Stimulated activated CD4-positive, alpha-beta T cell treated with anti-CD3 and anti-CD28 coated beads, Interleukin-1b, Interleukin-23, amount 100 ng/mL, for 48 hours (primary cell): ENCODE data around the gene IL33.

Experiments
- DNase-seq: peaks from one replicate; pipeline ENCODE4 v3.0.0-alpha.2; 2020

The IL33 gene

DNA sequence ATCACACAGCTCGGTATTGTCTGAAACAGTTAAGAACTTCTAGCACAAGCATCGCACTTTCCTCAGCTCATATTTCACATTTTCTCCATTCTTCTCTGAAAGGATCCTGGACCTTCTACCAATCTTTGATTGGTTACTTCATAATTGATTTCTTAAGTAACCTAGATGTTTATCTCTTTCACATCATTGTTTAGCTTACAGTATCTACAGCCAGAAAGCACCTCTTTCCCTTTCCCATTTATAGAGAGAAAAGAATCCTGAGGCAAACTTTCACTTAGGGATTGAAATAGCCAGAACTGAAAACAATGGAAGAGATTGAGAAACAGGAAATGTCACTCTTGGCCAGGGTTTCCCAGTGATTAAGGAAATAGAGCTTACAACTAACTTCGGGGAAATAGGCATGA lies 2.5 kb downstream of the IL33 start:
- DNase-seq: no peak

DNA sequence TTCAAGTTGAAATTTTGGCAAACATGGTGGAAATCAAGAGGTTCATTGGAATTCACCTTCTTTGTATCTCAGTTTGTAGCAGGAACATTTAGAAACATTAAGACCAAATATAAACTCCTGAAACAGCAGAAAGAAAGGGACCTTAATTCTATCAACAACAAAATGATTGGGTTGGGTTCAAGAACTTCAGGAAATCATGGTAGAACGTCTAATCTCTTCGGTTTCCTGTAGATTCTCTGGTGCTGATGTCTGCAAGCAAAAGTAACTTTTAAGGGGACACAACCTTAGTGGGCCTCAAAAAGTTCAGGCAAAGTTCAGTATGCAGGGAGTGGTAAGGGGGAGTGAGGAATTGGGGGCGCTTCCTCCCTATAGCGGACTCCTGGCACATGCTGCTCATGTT lies 3.4 kb downstream of the IL33 start:
- DNase-seq: no peak

DNA sequence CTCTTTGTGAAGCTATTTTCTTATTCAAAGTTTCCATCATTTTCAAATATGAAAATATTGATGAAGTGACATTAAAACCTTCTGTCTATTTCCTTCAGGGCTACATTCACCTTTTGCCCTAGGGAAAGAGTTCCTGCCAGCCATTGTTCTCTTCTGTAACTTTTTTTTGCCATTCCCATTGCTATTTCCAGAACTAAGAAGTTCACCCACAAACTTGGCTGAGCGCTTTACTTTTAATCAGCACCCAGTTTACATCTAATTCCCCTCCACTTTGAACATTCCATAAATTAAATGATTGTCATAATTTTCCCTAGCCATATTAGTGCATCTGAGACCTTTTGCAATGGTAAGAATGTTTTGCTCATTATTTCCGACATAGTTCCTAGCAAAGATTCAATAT lies 4.4 kb downstream of the IL33 start:
- no peak for DNase-seq

DNA sequence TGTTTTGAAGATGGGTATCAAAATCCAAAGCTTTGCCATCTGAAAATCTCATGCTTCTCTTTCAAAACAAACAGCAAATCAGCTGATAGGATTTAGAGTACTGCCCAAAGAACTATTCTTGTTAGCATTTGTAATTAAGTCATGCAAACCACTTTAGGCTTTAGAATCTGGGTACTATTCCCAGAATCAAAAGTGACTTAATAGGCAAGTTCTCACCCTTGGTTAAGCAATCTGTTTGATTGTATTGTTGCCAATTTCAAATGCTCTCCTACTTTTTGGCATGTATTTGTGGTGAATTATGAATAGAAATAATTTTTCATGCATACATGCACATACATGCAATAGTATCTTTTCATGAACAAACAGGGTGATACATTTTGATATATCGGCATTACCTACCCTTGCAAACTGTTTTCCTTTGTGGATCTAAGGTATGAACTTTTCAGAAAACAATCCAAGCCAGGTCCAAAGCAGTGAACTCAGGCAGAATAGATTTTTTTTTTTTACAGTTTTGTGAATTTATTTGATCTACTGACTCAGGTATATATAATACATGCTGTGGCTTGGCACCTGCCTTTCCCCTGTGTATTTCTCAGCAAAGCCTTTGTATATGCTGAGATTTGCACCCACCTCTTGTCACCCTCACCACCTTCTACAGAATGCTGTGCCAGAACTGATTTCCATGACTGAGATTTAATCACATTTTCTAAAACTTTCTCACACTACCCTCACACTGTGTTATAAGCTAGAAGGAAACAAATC lies 9.0 kb downstream of the IL33 start:
- DNase-seq: no peak

DNA sequence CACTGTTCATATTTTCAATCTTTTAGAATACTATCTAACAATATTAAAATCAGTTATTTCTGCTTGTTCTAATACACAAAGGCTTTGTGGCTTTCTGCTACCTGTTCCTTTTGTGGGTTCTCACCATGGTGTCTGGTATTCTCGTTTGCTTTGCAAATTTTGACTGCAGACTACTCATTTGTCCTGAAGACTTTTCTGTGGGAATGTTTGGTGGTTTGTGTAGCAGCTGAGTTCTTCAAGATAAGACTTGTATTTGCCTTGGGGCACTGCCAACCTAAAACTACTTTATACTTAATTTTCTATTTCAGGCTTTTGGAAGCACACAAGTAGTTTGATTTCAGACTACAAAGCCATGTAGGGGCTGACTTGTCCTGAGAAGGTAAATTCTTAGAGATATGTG lies 11.1 kb downstream of the IL33 start:
- no peak for DNase-seq

DNA sequence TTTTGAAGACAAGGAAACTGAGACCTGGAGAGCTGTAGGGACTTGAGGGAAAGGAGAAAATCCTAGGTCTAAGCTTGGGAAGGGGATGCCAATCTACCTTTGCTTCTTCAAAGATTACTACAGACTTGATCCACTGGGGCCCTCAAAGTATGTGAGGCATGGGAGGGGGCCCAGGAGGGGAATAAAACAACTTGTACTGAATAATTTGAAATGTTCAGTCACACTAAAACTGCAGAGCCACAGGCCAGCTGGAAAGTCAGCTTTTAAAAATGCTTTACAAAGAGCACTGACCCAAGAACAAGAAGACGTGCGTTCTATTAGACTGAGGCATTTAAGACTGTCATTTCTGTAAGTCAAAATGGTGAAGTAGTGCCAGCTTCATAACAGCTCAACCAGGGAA lies 13.6 kb downstream of the IL33 start:
- DNase-seq: no peak

DNA sequence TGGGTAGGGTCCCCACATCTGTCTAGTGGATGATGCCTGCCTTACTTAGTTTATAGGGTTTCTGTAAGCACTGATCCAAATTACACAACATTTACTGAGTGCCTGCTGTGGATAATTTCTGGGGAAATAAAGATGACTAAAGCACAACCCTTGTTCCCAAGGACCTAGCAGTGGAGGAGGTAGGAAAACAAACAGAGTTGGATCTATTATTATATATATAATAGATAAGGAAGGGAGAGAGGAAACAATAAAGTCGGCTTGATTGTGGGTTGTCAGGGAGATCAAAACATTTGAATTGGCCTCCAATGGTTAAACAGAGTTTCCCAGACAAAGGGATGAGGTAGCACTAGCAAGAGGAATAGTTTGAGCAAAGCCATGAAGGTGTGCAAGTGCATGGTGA lies 14.0 kb downstream of the IL33 start:
- no peak for DNase-seq

DNA sequence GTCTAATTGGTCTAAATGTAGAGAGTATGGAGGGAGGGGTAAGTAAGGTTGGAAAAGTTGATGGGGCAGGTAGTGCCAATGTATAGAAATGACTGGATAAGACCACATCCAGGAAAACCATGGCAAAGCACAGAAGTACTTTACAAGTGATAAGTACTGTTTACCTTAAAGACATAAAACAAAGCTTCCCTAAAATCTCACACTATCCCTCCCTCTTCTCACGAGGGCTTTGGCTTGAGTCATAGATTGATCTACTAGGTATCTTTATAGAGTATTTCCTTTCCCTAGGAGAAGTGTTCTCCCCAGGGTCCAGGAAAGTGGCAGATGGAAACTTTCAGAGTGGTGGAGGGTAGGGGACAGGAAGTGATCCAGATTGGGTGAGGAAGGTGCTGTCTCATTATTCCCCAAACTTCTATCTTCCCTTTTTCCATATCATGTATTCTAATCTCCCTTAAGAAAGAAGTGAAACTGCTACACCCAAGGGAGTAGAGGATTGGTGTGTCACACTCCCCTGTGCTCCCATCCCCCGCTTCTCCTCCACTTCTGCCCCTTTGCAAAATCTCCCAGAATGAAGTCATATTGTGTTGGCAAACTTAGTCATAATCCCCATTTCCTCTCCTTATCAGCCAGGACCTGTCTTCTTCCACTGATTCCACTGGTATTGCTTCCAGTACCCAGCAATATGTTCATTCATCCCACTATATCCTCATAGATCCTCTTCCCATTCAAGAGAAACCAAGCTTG lies 14.6 kb downstream of the IL33 start:
- no peak for DNase-seq

DNA sequence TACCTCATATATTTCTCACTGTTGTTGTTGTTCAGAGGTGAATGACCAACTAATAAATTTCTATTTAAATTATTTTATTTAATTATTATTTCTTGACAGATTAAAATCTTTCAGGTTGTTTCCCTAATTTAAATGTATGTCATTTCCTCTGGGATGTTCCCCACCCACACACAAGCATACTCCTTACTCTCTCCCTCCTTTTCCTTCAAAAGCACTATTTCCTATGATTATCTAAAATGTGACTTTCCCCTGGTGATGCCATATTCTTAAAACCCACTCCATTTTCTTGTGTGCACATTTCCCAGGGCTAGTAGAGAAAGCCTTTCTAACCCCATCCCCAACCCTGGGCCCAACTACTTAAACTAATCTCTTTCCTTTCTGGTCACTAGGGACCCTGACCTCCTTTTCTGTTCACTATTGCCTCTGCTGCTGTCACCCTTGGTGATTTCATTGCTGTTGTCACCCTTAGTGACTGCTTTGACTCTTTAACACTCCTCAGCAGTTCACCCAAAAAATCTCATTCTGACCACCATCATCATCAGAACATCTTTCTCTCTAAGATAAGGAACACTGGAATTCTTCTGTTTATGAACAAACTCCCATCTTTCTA lies 16.8 kb downstream of the IL33 start:
- DNase-seq: no peak

DNA sequence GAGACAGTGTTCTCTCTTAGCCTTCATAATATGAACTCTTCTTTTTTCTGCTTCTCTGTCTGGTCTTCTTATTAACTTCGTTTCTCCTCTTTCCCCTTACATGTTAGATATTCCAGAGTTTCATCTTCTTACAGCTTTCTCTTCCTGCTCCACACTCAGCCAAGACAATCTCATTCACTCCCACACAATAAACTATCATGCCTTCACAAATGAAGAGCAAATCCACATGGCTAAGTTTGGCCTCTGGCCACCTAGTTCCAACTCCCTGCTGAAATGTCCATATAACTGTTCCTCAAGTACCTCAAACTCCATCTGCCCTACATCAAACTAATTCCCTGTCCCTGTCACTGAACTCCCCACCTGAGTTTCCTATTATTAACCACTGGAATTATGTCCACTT lies 18.4 kb downstream of the IL33 start:
- no peak for DNase-seq

DNA sequence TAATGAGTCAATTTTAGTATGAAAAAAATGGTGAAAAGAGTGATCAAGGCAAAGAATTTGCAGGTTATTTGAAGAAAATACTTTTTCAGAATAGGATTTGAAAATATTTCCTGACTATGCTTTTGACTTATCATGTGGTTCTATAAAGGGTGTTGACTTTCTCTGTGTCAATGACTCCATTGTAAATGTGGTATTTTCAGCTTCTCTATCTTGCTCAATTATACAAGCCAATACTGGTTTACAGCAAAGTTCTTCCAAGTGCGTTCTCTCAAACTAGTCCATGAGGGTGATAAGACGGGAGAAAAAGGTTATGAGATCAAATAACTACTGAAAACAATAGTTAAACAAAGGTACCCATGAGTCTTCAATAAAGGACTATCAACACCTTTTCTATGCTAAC lies 21.7 kb downstream of the IL33 start:
- DNase-seq: no peak

DNA sequence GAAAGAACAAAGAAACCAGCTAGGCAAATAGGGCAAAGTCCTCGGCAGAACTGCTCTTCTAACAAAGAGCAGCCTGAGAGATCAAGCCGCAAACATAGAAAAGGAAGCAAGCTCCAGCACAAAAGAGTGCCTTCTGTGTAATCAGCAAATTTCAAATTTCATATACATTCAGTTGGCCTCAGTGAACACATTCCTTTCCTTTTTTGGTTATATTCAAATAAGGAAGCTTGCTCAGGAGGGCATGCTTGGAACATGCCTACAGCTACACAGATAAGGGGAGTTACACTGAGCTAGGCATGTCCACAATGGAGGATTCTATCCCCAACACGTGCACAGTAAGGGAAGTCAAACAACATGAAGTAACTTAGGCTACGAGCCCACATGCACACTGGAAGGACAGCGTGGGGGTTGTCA lies 23.4 kb downstream of the IL33 start:
- DNase-seq: no peak

DNA sequence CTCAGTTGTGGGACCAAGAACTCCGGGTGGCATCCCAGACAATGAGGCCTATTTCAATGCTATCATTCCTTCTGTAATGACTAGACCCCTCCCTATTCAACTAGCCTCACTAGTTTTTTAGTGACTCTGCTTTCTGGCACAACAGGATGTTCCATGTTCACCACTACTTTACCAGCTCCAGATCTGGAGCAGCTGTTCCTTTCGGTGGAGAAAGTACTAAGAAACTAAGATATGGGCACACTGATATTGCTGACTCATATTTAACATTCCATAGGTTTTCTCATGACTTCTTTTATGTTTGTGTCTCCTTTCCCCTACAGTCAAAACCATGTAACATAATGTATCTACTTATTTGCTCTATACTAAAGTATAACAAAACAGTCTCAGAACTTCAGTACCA lies 24.1 kb downstream of the IL33 start:
- DNase-seq: no peak

DNA sequence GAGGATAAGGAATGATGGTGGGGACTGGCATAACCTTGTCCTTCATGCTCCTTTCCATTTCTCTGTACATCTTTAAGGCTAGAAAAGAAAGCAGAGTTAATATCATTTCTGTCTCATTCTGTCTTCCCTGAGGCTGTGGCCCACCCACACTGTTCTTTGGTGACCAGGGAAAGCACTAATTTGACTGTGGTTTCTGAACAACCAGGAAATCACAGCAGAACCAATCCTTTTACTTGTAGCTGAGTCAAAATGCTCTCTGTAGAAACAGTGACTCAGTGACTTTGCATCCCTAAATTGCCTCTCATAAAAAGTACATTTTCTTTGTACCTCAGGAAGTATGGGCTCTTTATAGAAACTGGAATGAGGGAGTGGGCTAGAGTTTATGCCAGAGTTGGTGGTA lies 28.1 kb downstream of the IL33 start:
- DNase-seq: peak; percentile 37

DNA sequence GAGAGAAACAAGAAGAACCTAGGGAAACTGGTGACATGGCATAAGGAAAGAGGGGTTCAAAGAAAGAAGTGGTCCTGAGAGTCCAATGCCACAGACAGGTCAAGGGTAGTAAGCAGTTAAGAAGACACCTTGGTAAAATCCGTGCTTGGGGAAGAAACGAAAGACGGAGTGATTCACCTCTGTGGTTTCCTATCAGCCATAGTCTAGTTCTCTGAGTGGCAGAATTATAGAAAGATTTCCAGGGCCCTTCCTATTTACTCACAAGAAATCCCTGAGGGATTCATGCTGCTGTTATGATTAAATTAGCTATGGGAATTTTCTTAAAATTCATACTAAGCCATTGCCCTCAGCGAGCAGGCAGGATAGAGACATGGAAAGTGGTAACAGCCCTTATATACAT lies 31.7 kb downstream of the IL33 start:
- DNase-seq: no peak

DNA sequence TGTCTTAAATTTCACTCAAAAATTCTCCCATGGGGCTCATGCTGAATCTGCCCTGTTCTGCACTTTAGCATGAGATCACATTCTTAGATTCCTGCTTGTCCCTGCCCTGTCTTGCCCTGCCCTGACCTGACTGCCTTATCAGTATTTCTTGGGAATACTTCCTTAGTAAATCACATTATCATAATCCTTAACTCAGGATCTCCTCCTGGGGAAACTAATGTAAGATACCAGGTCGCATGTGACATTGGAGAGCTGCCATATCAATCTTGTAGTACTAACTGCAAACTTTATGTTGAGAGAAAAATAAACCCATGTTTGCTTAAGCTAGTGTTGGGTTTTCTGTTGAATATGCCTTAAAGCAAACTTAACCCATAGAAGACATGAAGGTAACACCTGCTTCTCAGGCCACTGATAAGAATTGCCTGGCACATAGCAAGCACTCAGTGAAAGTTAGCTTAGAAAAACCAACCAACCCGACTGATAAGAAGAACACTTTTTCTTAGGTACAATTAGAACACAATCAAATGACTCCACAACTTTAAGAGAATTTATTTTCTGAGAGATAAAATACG lies 53.3 kb downstream of the IL33 start:
- no peak for DNase-seq

DNA sequence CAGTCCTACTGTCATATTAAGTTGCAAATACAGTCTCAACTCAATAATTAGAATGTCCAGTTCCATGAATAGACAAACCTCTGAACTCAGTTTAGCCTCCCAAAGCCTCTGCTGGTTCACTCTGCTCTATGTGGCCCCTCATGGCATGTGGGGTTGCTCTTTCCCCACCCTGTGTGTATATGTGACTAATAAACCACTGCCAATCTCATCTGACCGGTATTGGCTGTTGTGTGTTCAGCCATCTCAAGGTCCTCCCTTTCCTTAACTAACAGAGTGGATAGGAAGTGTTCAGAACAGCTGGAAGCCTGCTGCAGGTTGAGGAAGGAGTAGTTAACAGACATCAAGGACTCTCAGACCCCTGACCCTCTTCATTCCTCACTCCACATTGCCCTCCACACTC lies 55.3 kb downstream of the IL33 start:
- DNase-seq: no peak

DNA sequence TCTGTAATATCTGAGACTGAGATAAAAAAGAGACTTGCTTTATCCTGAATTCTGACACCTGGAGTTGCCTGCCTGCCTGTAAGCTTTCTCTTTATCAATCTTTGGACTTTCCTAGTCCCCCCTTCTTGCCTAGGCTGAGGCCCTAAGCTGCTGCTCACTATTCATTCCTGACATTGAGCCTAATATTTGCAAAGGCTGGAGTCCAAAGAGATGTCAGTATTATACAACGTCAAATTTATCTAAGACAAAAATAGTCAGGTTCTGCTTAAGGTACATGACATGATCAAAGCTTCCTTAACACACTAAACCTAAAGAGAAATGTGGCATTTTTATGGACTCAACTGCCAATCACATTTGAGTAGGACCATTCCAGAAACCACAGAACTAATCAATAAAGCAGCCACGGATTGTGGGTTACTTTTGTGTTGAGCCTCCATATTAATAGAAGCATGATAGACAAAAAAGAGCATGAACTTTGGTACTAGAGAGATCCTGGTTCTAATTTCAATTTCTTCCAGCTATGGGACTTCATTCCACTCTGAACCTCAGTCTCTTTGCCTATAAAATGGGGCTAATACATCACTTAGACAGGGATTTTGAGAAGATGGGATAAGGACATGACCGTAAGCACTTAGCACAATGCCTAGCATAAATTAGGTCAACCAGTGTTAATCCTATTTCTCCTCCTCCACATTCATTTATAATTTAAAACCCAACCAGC lies 56.1 kb downstream of the IL33 start:
- DNase-seq: no peak

DNA sequence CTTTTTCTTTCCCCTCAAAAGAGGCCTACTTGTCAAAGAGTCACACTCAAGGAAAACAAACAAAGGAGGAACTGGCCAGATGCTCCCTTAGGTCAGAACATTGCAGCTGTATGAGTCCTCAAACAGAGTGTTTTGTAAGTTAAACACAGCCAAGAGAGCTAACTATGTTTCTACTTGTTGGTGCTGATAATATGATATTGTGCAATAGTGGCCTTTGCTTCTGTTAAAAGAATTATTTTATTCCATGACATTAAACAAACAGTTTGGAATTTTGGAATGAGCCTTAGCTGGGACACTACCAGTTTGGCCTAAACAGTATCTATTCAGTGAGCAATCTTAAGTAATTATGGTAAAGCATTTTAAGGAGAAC lies 56.6 kb downstream of the IL33 start:
- DNase-seq: no peak

DNA sequence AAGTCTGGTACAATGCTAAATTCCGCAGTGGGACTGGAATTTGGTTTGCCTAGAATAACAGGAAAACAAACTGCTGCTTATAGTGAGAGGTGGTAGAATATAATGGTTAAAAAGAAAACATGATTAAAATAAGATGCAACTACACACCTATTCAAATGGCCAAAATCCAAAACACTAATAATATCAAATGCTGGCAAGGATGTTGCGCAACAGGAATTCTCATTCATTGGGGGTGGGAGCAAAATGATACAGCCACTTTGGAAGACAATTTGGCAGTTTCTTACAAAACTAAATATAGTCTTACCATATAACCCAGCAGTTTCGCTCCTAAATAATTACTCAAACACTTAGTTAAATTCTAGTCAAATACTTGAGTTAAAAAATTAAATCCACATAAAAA lies 61.8 kb downstream of the IL33 start:
- no peak for DNase-seq

DNA sequence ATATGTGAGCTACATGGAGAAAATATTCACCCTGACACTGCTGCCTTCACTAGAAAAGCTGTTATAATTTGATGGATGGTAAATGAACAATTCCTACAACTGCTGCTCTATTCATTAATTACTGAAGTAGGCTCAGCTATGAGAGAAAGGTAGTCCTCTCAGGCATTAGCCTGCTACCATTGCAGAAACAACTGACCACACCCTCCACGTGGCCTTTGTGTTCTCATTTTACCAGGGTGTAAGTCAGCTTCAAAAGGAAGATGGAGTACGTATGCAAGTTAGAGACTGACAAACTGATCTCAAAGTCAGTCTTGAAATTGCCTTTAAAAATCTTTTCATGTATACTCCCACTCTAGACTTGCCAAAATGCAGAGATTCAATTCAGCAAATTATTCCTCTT lies 86.3 kb downstream of the IL33 start:
- DNase-seq: no peak

DNA sequence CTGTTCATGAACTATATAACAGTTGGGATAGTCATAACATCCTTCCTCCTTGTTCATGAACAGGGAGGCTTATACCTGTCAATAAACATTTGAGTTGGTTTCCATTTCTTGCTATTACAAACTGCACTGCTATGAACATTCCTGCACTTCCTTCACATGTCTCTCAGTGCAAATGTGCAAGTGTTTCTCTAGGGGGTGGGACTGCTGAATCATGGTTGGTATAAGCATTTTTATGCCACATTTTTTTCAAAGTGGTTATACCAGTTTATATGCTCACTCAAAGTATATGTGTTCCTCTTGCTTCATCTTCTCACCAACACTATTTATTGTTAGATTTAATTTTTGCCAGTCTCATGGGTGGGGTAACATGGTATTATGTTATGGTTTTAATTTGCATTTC lies 86.8 kb downstream of the IL33 start:
- no peak for DNase-seq

DNA sequence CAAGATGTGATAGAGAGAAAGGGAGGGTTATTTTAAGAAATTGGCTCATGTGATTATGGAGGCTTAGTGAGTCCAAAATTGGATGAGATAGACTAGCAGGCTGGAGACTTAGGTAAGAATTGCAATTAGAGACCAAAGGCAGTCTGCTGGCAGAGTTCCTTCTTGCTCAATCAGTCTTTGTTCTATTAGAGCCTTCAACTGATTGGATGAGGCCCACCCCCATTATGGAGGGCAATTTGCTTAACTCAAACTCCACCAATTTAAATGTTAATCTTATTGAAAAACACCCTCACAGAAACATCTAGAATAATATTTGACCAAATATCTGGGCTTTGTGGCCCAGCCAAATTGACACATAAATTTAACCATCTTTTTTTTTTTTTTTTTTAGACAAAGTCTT lies 88.6 kb downstream of the IL33 start:
- no peak for DNase-seq
